Astrocyte (in vitro differentiated cells and primary cell): ENCODE measurements around the gene CFAP65.

Source experiments
- EZH2 ChIP-seq: IDR thresholded peaks from 2 replicates; pipeline ENCODE4 v1.6.1; 2012; ENCODE audit warnings: mild to moderate bottlenecking, low read length, inconsistent platforms; ENCODE audit not compliant: insufficient read depth
- TF ChIP-seq, protein P1 (sequence below): IDR thresholded peaks from 2 replicates; pipeline ENCODE4 v1.5.1; 2011; ENCODE audit warnings: low read depth, mild to moderate bottlenecking, inconsistent platforms, low read length, moderate library complexity; ENCODE audit not compliant: insufficient read depth

DNA sequence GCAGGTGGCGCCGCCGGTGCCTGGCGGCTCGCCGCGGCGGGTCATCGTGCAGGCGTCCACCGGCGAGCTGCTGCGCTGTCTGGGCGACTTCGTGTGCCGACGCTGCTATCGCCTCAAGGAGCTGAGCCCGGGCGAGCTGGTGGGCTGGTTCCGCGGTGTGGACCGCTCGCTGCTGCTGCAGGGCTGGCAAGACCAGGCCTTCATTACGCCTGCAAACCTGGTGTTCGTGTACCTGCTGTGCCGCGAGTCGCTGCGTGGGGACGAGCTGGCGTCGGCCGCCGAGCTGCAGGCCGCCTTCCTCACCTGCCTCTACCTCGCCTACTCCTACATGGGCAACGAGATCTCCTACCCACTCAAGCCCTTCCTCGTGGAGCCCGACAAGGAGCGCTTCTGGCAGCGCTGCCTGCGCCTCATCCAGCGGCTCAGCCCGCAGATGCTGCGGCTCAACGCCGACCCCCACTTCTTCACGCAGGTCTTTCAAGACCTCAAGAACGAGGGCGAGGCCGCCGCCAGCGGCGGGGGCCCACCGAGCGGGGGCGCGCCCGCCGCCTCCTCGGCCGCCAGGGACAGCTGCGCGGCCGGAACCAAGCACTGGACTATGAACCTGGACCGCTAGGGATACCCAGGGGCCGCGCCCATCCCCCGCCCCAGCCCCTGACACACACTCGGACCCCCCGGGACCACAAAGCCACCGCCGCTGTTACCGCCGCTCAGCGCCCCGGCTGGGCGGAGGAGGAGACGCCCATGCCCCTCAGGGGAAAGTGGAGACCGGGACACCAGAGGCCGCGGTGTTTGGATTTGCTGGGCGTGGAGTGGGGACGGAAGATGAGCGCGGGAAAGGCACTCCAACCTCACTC, 80.8 kb downstream of the CFAP65 start:
- TF ChIP-seq, protein P1, sequence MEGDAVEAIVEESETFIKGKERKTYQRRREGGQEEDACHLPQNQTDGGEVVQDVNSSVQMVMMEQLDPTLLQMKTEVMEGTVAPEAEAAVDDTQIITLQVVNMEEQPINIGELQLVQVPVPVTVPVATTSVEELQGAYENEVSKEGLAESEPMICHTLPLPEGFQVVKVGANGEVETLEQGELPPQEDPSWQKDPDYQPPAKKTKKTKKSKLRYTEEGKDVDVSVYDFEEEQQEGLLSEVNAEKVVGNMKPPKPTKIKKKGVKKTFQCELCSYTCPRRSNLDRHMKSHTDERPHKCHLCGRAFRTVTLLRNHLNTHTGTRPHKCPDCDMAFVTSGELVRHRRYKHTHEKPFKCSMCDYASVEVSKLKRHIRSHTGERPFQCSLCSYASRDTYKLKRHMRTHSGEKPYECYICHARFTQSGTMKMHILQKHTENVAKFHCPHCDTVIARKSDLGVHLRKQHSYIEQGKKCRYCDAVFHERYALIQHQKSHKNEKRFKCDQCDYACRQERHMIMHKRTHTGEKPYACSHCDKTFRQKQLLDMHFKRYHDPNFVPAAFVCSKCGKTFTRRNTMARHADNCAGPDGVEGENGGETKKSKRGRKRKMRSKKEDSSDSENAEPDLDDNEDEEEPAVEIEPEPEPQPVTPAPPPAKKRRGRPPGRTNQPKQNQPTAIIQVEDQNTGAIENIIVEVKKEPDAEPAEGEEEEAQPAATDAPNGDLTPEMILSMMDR = no peak
- TF ChIP-seq EZH2 = peak; percentile 98
